HFFc6 (cell line): ENCODE data around the gene CLPTM1L. TPM values are rescaled to one million over a fixed set of nuclear protein-coding genes. Genes with fewer than 3 reads are reported as not detected.

Experiments used
- DNase-seq: peaks from one replicate; pipeline ENCODE4 v3.0.0-alpha.2; 2018
- H3K27ac Mint-ChIP-seq: 2 replicates; pipeline ENCODE4 v1.8.0; 2020; ENCODE audit warnings: mild to moderate bottlenecking, mixed read lengths
- H3K27me3 Mint-ChIP-seq: 2 replicates; pipeline ENCODE4 v1.8.0; 2021; ENCODE audit warnings: mild to moderate bottlenecking, moderate library complexity, mixed read lengths; ENCODE audit not compliant: insufficient read depth
- H3K36me3 Mint-ChIP-seq: 2 replicates; pipeline ENCODE4 v1.8.0; 2021; ENCODE audit warnings: low read depth, mixed read lengths
- H3K4me1 Mint-ChIP-seq: 2 replicates; pipeline ENCODE4 v1.8.0; 2020; ENCODE audit warnings: low read depth, mixed read lengths
- H3K4me3 Mint-ChIP-seq: 2 replicates; pipeline ENCODE4 v1.8.0; 2020; ENCODE audit warnings: mild to moderate bottlenecking, moderate library complexity, mixed read lengths
- H3K9me3 Mint-ChIP-seq: 2 replicates; pipeline ENCODE4 v1.8.0; 2020; ENCODE audit warnings: mild to moderate bottlenecking, mixed read lengths
- CTCF ChIP-seq: fragments of 200-600 bp; sonication (generic); IDR thresholded peaks from 2 replicates; pipeline ENCODE4 v1.5.0; 2021; ENCODE audit warnings: antibody characterized with exemption, mild to moderate bottlenecking
- total RNA-seq, 6 experiments: library from RNA; stranded (reverse); fragmentation: NEBNext Ultra II Directional; extraction: Animal tissue kit (Norgen Biotek cat#: 25700); gene quantifications; 2 replicates in 1 of 6; 3 replicates in 5 of 6; pipeline ENCODE4 v1.2.3, GENCODE V29; 2021

CLPTM1L gene
- total RNA-seq, 6 experiments from 2014 or later: 119 to 164 (median 143) TPM

- Mint-ChIP-seq H3K4me3 (no peak overlapping the region), H3K36me3 (no peaks in the 10 kb centered on the region), H3K27me3 (peaks cover 43% of the 10 kb centered on the region), H3K9me3 (no peaks in the 10 kb centered on the region; the same call in 1 of the 2 replicates), H3K27ac (no peak overlapping the region), H3K4me1 (no peaks in the 10 kb centered on the region)
- no peak for TF ChIP-seq CTCF
- no peak for DNase-seq
Measured at GRCh38 chr5:1391691-1392090, 46.8 kb upstream of the CLPTM1L start.

GRCh38 chr5:1390861-1391600 is 46.1 kb upstream of the CLPTM1L start:
- H3K27ac Mint-ChIP-seq: no peak overlapping the region
- H3K36me3 Mint-ChIP-seq: no peaks in the 10 kb centered on the region
- H3K27me3 Mint-ChIP-seq: peaks cover 42% of the 10 kb centered on the region
- no peak for DNase-seq
- 0 out of 2 replicates have a peak, but pooled peaks cover 4% of the 10 kb centered on the region for H3K4me1 Mint-ChIP-seq
- TF ChIP-seq CTCF: no peak
- no peak overlapping the region for H3K4me3 Mint-ChIP-seq
- no peaks in the 10 kb centered on the region; the same call in 1 of the 2 replicates for H3K9me3 Mint-ChIP-seq

- no peaks in the 10 kb centered on the region; the same call in 1 of the 2 replicates for H3K9me3 Mint-ChIP-seq
- no peak for DNase-seq
- H3K27ac Mint-ChIP-seq: no peak overlapping the region
- H3K27me3 Mint-ChIP-seq: peaks cover 40% of the 10 kb centered on the region
- peaks cover 9% of the 10 kb centered on the region; the same call in 1 of the 2 replicates for H3K4me1 Mint-ChIP-seq
- TF ChIP-seq CTCF: no peak
- H3K4me3 Mint-ChIP-seq: no peak overlapping the region
- H3K36me3 Mint-ChIP-seq: no peaks in the 10 kb centered on the region
Measured at GRCh38 chr5:1390333-1390732, 45.4 kb upstream of the CLPTM1L start.

GRCh38 chr5:1388383-1388967 is 43.6 kb upstream of the CLPTM1L start:
- no peak overlapping the region for H3K27ac Mint-ChIP-seq
- H3K36me3 Mint-ChIP-seq: no peaks in the 10 kb centered on the region
- no peaks in the 10 kb centered on the region; the same call in 1 of the 2 replicates for H3K9me3 Mint-ChIP-seq
- peaks cover 11% of the 10 kb centered on the region; the same call in 1 of the 2 replicates for H3K4me1 Mint-ChIP-seq
- peaks cover 34% of the 10 kb centered on the region for H3K27me3 Mint-ChIP-seq
- no peak for TF ChIP-seq CTCF
- no peak for DNase-seq
- no peak overlapping the region for H3K4me3 Mint-ChIP-seq

- H3K27ac Mint-ChIP-seq: no peak overlapping the region
- no peaks in the 10 kb centered on the region; the same call in 1 of the 2 replicates for H3K9me3 Mint-ChIP-seq
- H3K4me3 Mint-ChIP-seq: no peak overlapping the region
- peaks cover 34% of the 10 kb centered on the region for H3K27me3 Mint-ChIP-seq
- no peaks in the 10 kb centered on the region for H3K36me3 Mint-ChIP-seq
- no peak for TF ChIP-seq CTCF
- peaks cover 11% of the 10 kb centered on the region; the same call in 1 of the 2 replicates for H3K4me1 Mint-ChIP-seq
- DNase-seq: no peak
Measured at GRCh38 chr5:1387876-1388275, 43.0 kb upstream of the CLPTM1L start.
